NCI-H2081 treated with DMSO at 0.1 percent for 48 hours (cell line): Measurements from ENCODE around the gene SLC4A1.
"Not testable (repeated sequence)": the region's sequence is repeated elsewhere in the genome, so short reads cannot be mapped to it uniquely, and the experiment has no call there.

Experiments
- DNase-seq: peaks from one replicate; lab custom pipeline; 2025; lab: John Stamatoyannopoulos, UW

The SLC4A1 gene

GRCh38 chr17:44256671-44257070, 11.3 kb downstream of the SLC4A1 start:
- no peak for DNase-seq

GRCh38 chr17:44255915-44256314, 12.0 kb downstream of the SLC4A1 start:
- DNase-seq: no peak

GRCh38 chr17:44254361-44255095, 13.4 kb downstream of the SLC4A1 start:
- no peak for DNase-seq

- no peak for DNase-seq
These were observed 14.9 kb downstream of the SLC4A1 start for GRCh38 chr17:44253006-44253405.

- DNase-seq: no peak
These were observed 16.9 kb downstream of the SLC4A1 start for GRCh38 chr17:44251062-44251461.

GRCh38 chr17:44249501-44250246, 18.3 kb downstream of the SLC4A1 start:
- no peak for DNase-seq

- DNase-seq: no peak
These were observed 19.8 kb downstream of the SLC4A1 start for GRCh38 chr17:44247876-44248736.

GRCh38 chr17:44247440-44247841, 20.5 kb downstream of the SLC4A1 start:
- no peak for DNase-seq

GRCh38 chr17:44241106-44241624, 26.8 kb downstream of the SLC4A1 start:
- no peak for DNase-seq

- DNase-seq: not testable (repeated sequence)
These were observed 30.0 kb downstream of the SLC4A1 start for GRCh38 chr17:44237886-44238285.

GRCh38 chr17:44236444-44236991, 31.4 kb downstream of the SLC4A1 start:
- DNase-seq: no peak

GRCh38 chr17:44235583-44235936, 32.4 kb downstream of the SLC4A1 start:
- no peak for DNase-seq

- DNase-seq: no peak
These were observed 34.4 kb downstream of the SLC4A1 start for GRCh38 chr17:44233582-44233981.

GRCh38 chr17:44232061-44232460, 35.9 kb downstream of the SLC4A1 start:
- no peak for DNase-seq

GRCh38 chr17:44230140-44230539, 37.8 kb downstream of the SLC4A1 start:
- no peak for DNase-seq

GRCh38 chr17:44229090-44229489, 38.8 kb downstream of the SLC4A1 start:
- no peak for DNase-seq

GRCh38 chr17:44223541-44224071, 44.3 kb downstream of the SLC4A1 start:
- DNase-seq: no peak

GRCh38 chr17:44222112-44222869, 45.6 kb downstream of the SLC4A1 start:
- peak; percentile 58 for DNase-seq

GRCh38 chr17:44221862-44222111, 46.1 kb downstream of the SLC4A1 start:
- DNase-seq: no peak

- DNase-seq: peak; percentile 60
These were observed 46.7 kb downstream of the SLC4A1 start for GRCh38 chr17:44221084-44221861.
